Measurements from ENCODE around the gene CREBRF.
"Not testable (repeated sequence)": the region's sequence is repeated elsewhere in the genome, so short reads cannot be mapped to it uniquely, and the experiment has no call there.

The CREBRF gene

GRCh38 chr5:173035904-173036707, 20.0 kb upstream of the CREBRF start:
- DNase-seq (ENCODE audit: low spot score): no peak

- DNase-seq (ENCODE audit: low spot score): no peak
Measured at GRCh38 chr5:173039188-173039587, 17.0 kb upstream of the CREBRF start.

GRCh38 chr5:173039964-173040363, 16.2 kb upstream of the CREBRF start:
- no peak for DNase-seq (ENCODE audit: low spot score)

GRCh38 chr5:173041881-173042762, 14.0 kb upstream of the CREBRF start:
- DNase-seq (ENCODE audit: low spot score): no peak

- DNase-seq (ENCODE audit: low spot score): no peak
Measured at GRCh38 chr5:173042763-173043107, 13.4 kb upstream of the CREBRF start.

- no peak for DNase-seq (ENCODE audit: low spot score)
Measured at GRCh38 chr5:173045474-173045873, 10.7 kb upstream of the CREBRF start.

- not testable (repeated sequence) for DNase-seq (ENCODE audit: low spot score)
Measured at GRCh38 chr5:173047096-173047837, 8.9 kb upstream of the CREBRF start.

- DNase-seq (ENCODE audit: low spot score): no peak
Measured at GRCh38 chr5:173047838-173048105, 8.4 kb upstream of the CREBRF start.

- DNase-seq (ENCODE audit: low spot score): no peak
Measured at GRCh38 chr5:173050791-173051190, 5.4 kb upstream of the CREBRF start.

GRCh38 chr5:173051746-173052145, 4.4 kb upstream of the CREBRF start:
- no peak for DNase-seq (ENCODE audit: low spot score)

- DNase-seq (ENCODE audit: low spot score): no peak
Measured at GRCh38 chr5:173053041-173053440, 3.1 kb upstream of the CREBRF start.

- DNase-seq (ENCODE audit: low spot score): no peak
Measured at GRCh38 chr5:173055042-173055721, 970 bp upstream of the CREBRF start.

- DNase-seq (ENCODE audit: low spot score): no peak
Measured at GRCh38 chr5:173055722-173055982, 500 bp upstream of the CREBRF start.

GRCh38 chr5:173056783-173057061, 570 bp downstream of the CREBRF start:
- DNase-seq (ENCODE audit: low spot score): no peak

GRCh38 chr5:173057062-173057924, 1.1 kb downstream of the CREBRF start:
- DNase-seq (ENCODE audit: low spot score): peak; percentile 99

GRCh38 chr5:173062141-173062540, 6.0 kb downstream of the CREBRF start:
- DNase-seq (ENCODE audit: low spot score): no peak

GRCh38 chr5:173065155-173065554, 9.0 kb downstream of the CREBRF start:
- DNase-seq (ENCODE audit: low spot score): no peak

- DNase-seq (ENCODE audit: low spot score): no peak
Measured at GRCh38 chr5:173069671-173070070, 13.5 kb downstream of the CREBRF start.

GRCh38 chr5:173075137-173075843, 19.1 kb downstream of the CREBRF start:
- DNase-seq (ENCODE audit: low spot score): no peak

- no peak for DNase-seq (ENCODE audit: low spot score)
Measured at GRCh38 chr5:173075970-173076369, 19.8 kb downstream of the CREBRF start.

- not testable (repeated sequence) for DNase-seq (ENCODE audit: low spot score)
Measured at GRCh38 chr5:173076471-173076870, 20.3 kb downstream of the CREBRF start.

All from Ammon's horn (tissue), 1 donor.